Stimulated activated CD8-positive, alpha-beta memory T cell treated with anti-CD3 and anti-CD28 coated beads, Interleukin-12 subunit alpha, Interleukin-12 subunit beta, amount 100 ng/mL, for 24 hours (primary cell): ENCODE measurements around the gene MACROD2.

Experiments used
- DNase-seq: peaks from one replicate; pipeline ENCODE4 v3.0.0-alpha.2; 2020; ENCODE audit errors: extremely low read depth

MACROD2 gene

GRCh38 chr20:14582855-14583254 is 587.5 kb downstream of the MACROD2 start:
- DNase-seq, result no peak

- DNase-seq, result no peak
These were observed 588.1 kb downstream of the MACROD2 start for GRCh38 chr20:14583413-14583812.

GRCh38 chr20:14589383-14589782 is 594.1 kb downstream of the MACROD2 start:
- no peak for DNase-seq

GRCh38 chr20:14595051-14595450 is 599.7 kb downstream of the MACROD2 start:
- no peak for DNase-seq

GRCh38 chr20:14597206-14597715 is 601.9 kb downstream of the MACROD2 start:
- DNase-seq, result no peak

GRCh38 chr20:14599613-14600012 is 604.3 kb downstream of the MACROD2 start:
- no peak for DNase-seq

- no peak for DNase-seq
These were observed 605.2 kb downstream of the MACROD2 start for GRCh38 chr20:14600527-14600926.

- DNase-seq, result no peak
These were observed 608.8 kb downstream of the MACROD2 start for GRCh38 chr20:14604143-14604542.

- no peak for DNase-seq
These were observed 614.3 kb downstream of the MACROD2 start for GRCh38 chr20:14609328-14610221.

- DNase-seq, result no peak
These were observed 616.2 kb downstream of the MACROD2 start for GRCh38 chr20:14611479-14611878.

GRCh38 chr20:14612391-14612790 is 617.1 kb downstream of the MACROD2 start:
- DNase-seq, result no peak

- DNase-seq, result no peak
These were observed 620.7 kb downstream of the MACROD2 start for GRCh38 chr20:14616003-14616402.

- DNase-seq, result no peak
These were observed 621.8 kb downstream of the MACROD2 start for GRCh38 chr20:14617123-14617522.

- no peak for DNase-seq
These were observed 624.1 kb downstream of the MACROD2 start for GRCh38 chr20:14619411-14619810.

- no peak for DNase-seq
These were observed 627.5 kb downstream of the MACROD2 start for GRCh38 chr20:14622796-14623195.

- DNase-seq, result no peak
These were observed 635.7 kb downstream of the MACROD2 start for GRCh38 chr20:14631011-14631410.

- DNase-seq, result no peak
These were observed 637.6 kb downstream of the MACROD2 start for GRCh38 chr20:14632906-14633305.

- no peak for DNase-seq
These were observed 638.2 kb downstream of the MACROD2 start for GRCh38 chr20:14633507-14633906.

- no peak for DNase-seq
These were observed 639.3 kb downstream of the MACROD2 start for GRCh38 chr20:14634665-14635064.

GRCh38 chr20:14637441-14637840 is 642.1 kb downstream of the MACROD2 start:
- no peak for DNase-seq

GRCh38 chr20:14643146-14643545 is 647.8 kb downstream of the MACROD2 start:
- DNase-seq, result no peak

- DNase-seq, result no peak
These were observed 648.2 kb downstream of the MACROD2 start for GRCh38 chr20:14643556-14643955.

- no peak for DNase-seq
These were observed 649.2 kb downstream of the MACROD2 start for GRCh38 chr20:14644306-14645097.
